ENCODE data around the gene COL17A1. TPM values are rescaled to one million over a fixed set of nuclear protein-coding genes. Genes with fewer than 3 reads are reported as not detected.

The COL17A1 gene
- total RNA-seq, 4 donors from 2014 or later = 36.0 to 181 (median 173) TPM

- Histone ChIP-seq H3K27ac (peak overlapping the region; percentile 67 to 78 (median 77)), H3K27me3 (no peaks in the 10 kb centered on the region), H3K36me3 (no peaks in the 10 kb centered on the region), H3K4me3 (no peak overlapping the region), H3K4me1 (peaks cover 0 to 46% (median 23%) of the 10 kb centered on the region in 4 donors), H3K9me3 (no peaks in the 10 kb centered on the region)
- intact Hi-C loops (cut with DNase I; ENCODE audit: low total_unique reads) = no loop called here
- peak; percentile 88 for DNase-seq
- TF ChIP-seq EP300 (IDR thresholded peaks at IDR 0.05; ENCODE audit: low read depth) (no peak), CTCF (IDR thresholded peaks at IDR 0.05) (no peak), POLR2AphosphoS5 (IDR thresholded peaks at IDR 0.05) (peak in 2 of 3 donors; percentile 46 to 55), POLR2A (IDR thresholded peaks at IDR 0.05) (no peak)
- 50% methylated on average over 2 of the region's 2 CpGs; no CpG with 5 or more reads in 1 of the 2 donors for WGBS, 2 donors (ENCODE audit: low coverage in 1 of 2)
- in situ Hi-C loops (cut with MboI; ENCODE audit: low pct_ligation_motif_present in 1 of 4, low pct_unique_long_range_greater_than_20kb in 1 of 4, low sequenced_read_pairs in 3 of 4) = no loop called here
Observed at GRCh38 chr10:104052431-104052830, 33.2 kb downstream of the COL17A1 start.

- no peak overlapping the region for H3K4me3 ChIP-seq
- no peaks in the 10 kb centered on the region for H3K9me3 ChIP-seq
- H3K27ac ChIP-seq = peak overlapping the region; percentile 27 to 68 (median 44)
- WGBS, 2 donors (ENCODE audit: low coverage in 1 of 2) = 51 to 59% methylated on average over 5 to 8 of the region's 8 CpGs
- peak; percentile 22 for DNase-seq
- H3K4me1 ChIP-seq = peaks cover 0 to 46% (median 23%) of the 10 kb centered on the region in 4 donors
- in situ Hi-C loops (cut with MboI; ENCODE audit: low pct_ligation_motif_present in 1 of 4, low pct_unique_long_range_greater_than_20kb in 1 of 4, low sequenced_read_pairs in 3 of 4) (loop anchor here in 1 of 4 donors (25.0 kb wide), 1 partner anchor 163 kb away; no protein-coding TSS in a partner anchor), intact Hi-C loops (cut with DNase I; ENCODE audit: low total_unique reads) (no loop called here)
- no peaks in the 10 kb centered on the region for H3K36me3 ChIP-seq
- TF ChIP-seq CTCF (IDR thresholded peaks at IDR 0.05) (no peak), POLR2AphosphoS5 (IDR thresholded peaks at IDR 0.05) (peak in 2 of 3 donors; percentile 27 to 42)
- H3K27me3 ChIP-seq = no peaks in the 10 kb centered on the region
Observed at GRCh38 chr10:104049504-104050250, 36.0 kb downstream of the COL17A1 start.

GRCh38 chr10:104046651-104047050 lies 39.0 kb downstream of the COL17A1 start:
- no peak overlapping the region for H3K27ac ChIP-seq
- no peaks in the 10 kb centered on the region for H3K9me3 ChIP-seq
- TF ChIP-seq EP300 (IDR thresholded peaks at IDR 0.05; ENCODE audit: low read depth) (no peak), CTCF (IDR thresholded peaks at IDR 0.05) (no peak), POLR2A (IDR thresholded peaks at IDR 0.05) (no peak), POLR2AphosphoS5 (IDR thresholded peaks at IDR 0.05) (no peak)
- DNase-seq = no peak
- H3K27me3 ChIP-seq = no peaks in the 10 kb centered on the region
- no peaks in the 10 kb centered on the region for H3K36me3 ChIP-seq
- in situ Hi-C loops (cut with MboI; ENCODE audit: low pct_ligation_motif_present in 1 of 4, low pct_unique_long_range_greater_than_20kb in 1 of 4, low sequenced_read_pairs in 3 of 4) = loop anchor here in 1 of 4 donors (25.0 kb wide), 1 partner anchor 166 kb away; no protein-coding TSS in a partner anchor
- WGBS, 2 donors (ENCODE audit: low coverage in 1 of 2) = 62 to 80% methylated on average over 4 to 6 of the region's 6 CpGs
- peaks cover 0 to 28% (median 11%) of the 10 kb centered on the region in 4 donors for H3K4me1 ChIP-seq
- intact Hi-C loops (cut with DNase I; ENCODE audit: low total_unique reads) = no loop called here
- H3K4me3 ChIP-seq = no peak overlapping the region

- WGBS, 2 donors (ENCODE audit: low coverage in 1 of 2) = 76 to 83% methylated on average over 8 to 9 of the region's 9 CpGs
- TF ChIP-seq EP300 (IDR thresholded peaks at IDR 0.05; ENCODE audit: low read depth) (no peak), CTCF (IDR thresholded peaks at IDR 0.05) (peak; percentile 29 to 45 (median 39)), POLR2A (IDR thresholded peaks at IDR 0.05) (no peak)
- H3K36me3 ChIP-seq = no peaks in the 10 kb centered on the region
- intact Hi-C loops (cut with DNase I; ENCODE audit: low total_unique reads) = no loop called here
- in situ Hi-C loops (cut with MboI; ENCODE audit: low pct_ligation_motif_present in 1 of 4, low pct_unique_long_range_greater_than_20kb in 1 of 4, low sequenced_read_pairs in 3 of 4) = loop anchor here in 1 of 4 donors (25.0 kb wide), 1 partner anchor 167 kb away; no protein-coding TSS in a partner anchor
- H3K4me3 ChIP-seq = no peak overlapping the region
- DNase-seq = no peak
- no peak overlapping the region for H3K27ac ChIP-seq
- H3K4me1 ChIP-seq = peaks cover 0 to 15% (median 6%) of the 10 kb centered on the region in 4 donors
- no peaks in the 10 kb centered on the region for H3K9me3 ChIP-seq
- H3K27me3 ChIP-seq = no peaks in the 10 kb centered on the region
Observed at GRCh38 chr10:104045151-104046089, 40.3 kb downstream of the COL17A1 start.

Measured in transverse colon (tissue), 4 donors.